ENCODE results near the gene UFL1. TPM values are rescaled to one million over a fixed set of nuclear protein-coding genes. Genes with fewer than 3 reads are reported as not detected.

The UFL1 gene
- total and polyA plus RNA-seq, 2 of the 8 experiments (the other 6 are each of a cell fraction or from before 2014, with no cell fraction given), result 2.2 to 10.2 TPM

GRCh38 chr6:96509281-96509680 is 12.3 kb upstream of the UFL1 start (continued):
- no peak for TF ChIP-seq CHD7 (IDR thresholded peaks at IDR 0.05; ENCODE audit: insufficient replicate concordance, low read length)
- TF ChIP-seq MAX (IDR thresholded peaks at IDR 0.05), result no peak
- TF ChIP-seq ZNF274 (IDR thresholded peaks at IDR 0.05; ENCODE audit: borderline replicate concordance, extremely low read depth, low read length), result no peak
- TF ChIP-seq RFX5 (IDR thresholded peaks at IDR 0.05; ENCODE audit: borderline replicate concordance, low read depth, low read length), result no peak
- TF ChIP-seq ATF2 (IDR thresholded peaks at IDR 0.05; ENCODE audit: low read length), result no peak
- TF ChIP-seq SRF (IDR thresholded peaks at IDR 0.05; ENCODE audit: low read depth, low read length), result no peak
- no peak for TF ChIP-seq HDAC6 (IDR thresholded peaks at IDR 0.05; ENCODE audit: low read depth, low read length)
- TF ChIP-seq SP2 (IDR thresholded peaks at IDR 0.05; ENCODE audit: low read length), result no peak
- no peak for TF ChIP-seq CBX8 (IDR thresholded peaks at IDR 0.05; ENCODE audit: borderline replicate concordance, low read depth, low read length)
- TF ChIP-seq SP4 (IDR thresholded peaks at IDR 0.05; ENCODE audit: low read length), result no peak
- no peak for TF ChIP-seq TCF12 (IDR thresholded peaks at IDR 0.05; ENCODE audit: low read depth, low read length)

All from H1 (cell line).